Fibroblast of skin of right biceps (primary cell): ENCODE data around the gene CTNNB1.

Source experiments
- DNase-seq: peaks from one replicate; pipeline ENCODE4 v3.0.0-alpha.2; 2013

The CTNNB1 gene

GRCh38 chr3:41198950-41199865 lies at the start of gene CTNNB1:
TSS of gene CTNNB1 (plus strand) at chr3:41199505. CDS start at chr3:41224069, 24,564 bp downstream.
- DNase-seq = peak; percentile 97

GRCh38 chr3:41155834-41156233 lies 43.5 kb upstream of the CTNNB1 start:
- DNase-seq = no peak

- DNase-seq = no peak
Measured at GRCh38 chr3:41158947-41159346, 40.4 kb upstream of the CTNNB1 start.

GRCh38 chr3:41159588-41160189 lies 39.6 kb upstream of the CTNNB1 start:
- no peak for DNase-seq

GRCh38 chr3:41162541-41162940 lies 36.8 kb upstream of the CTNNB1 start:
- no peak for DNase-seq

- DNase-seq = no peak
Measured at GRCh38 chr3:41163006-41163405, 36.3 kb upstream of the CTNNB1 start.

GRCh38 chr3:41163421-41163820 lies 35.9 kb upstream of the CTNNB1 start:
- DNase-seq = no peak

GRCh38 chr3:41164777-41165176 lies 34.5 kb upstream of the CTNNB1 start:
- DNase-seq = no peak

- DNase-seq = no peak
Measured at GRCh38 chr3:41167722-41168497, 31.4 kb upstream of the CTNNB1 start.

GRCh38 chr3:41169023-41169422 lies 30.3 kb upstream of the CTNNB1 start:
- DNase-seq = no peak

- no peak for DNase-seq
Measured at GRCh38 chr3:41173926-41174885, 25.1 kb upstream of the CTNNB1 start.

GRCh38 chr3:41175365-41175764 lies 23.9 kb upstream of the CTNNB1 start:
- peak; percentile 16 for DNase-seq

- DNase-seq = no peak
Measured at GRCh38 chr3:41176596-41176995, 22.7 kb upstream of the CTNNB1 start.

GRCh38 chr3:41178576-41178975 lies 20.7 kb upstream of the CTNNB1 start:
- peak; percentile 34 for DNase-seq

GRCh38 chr3:41180396-41180795 lies 18.9 kb upstream of the CTNNB1 start:
- DNase-seq = no peak

- DNase-seq = no peak
Measured at GRCh38 chr3:41182504-41183059, 16.7 kb upstream of the CTNNB1 start.

- no peak for DNase-seq
Measured at GRCh38 chr3:41184394-41184793, 14.9 kb upstream of the CTNNB1 start.

- DNase-seq = no peak
Measured at GRCh38 chr3:41186297-41186696, 13.0 kb upstream of the CTNNB1 start.

- DNase-seq = no peak
Measured at GRCh38 chr3:41188306-41188705, 11.0 kb upstream of the CTNNB1 start.

GRCh38 chr3:41190509-41191284 lies 8.6 kb upstream of the CTNNB1 start:
- no peak for DNase-seq

GRCh38 chr3:41192885-41193284 lies 6.4 kb upstream of the CTNNB1 start:
- no peak for DNase-seq
